GM03348 (cell line): Measurements from ENCODE around the gene FBXL12.
"Not testable (repeated sequence)": the region's sequence is repeated elsewhere in the genome, so short reads cannot be mapped to it uniquely, and the experiment has no call there.

Experiments used
- DNase-seq: peaks from one replicate; pipeline ENCODE4 v3.0.0; 2012; ENCODE audit warnings: low spot score

FBXL12 gene

GRCh38 chr19:9792206-9793070 lies 26.4 kb downstream of the FBXL12 start:
- DNase-seq: peak; percentile 95

DNA sequence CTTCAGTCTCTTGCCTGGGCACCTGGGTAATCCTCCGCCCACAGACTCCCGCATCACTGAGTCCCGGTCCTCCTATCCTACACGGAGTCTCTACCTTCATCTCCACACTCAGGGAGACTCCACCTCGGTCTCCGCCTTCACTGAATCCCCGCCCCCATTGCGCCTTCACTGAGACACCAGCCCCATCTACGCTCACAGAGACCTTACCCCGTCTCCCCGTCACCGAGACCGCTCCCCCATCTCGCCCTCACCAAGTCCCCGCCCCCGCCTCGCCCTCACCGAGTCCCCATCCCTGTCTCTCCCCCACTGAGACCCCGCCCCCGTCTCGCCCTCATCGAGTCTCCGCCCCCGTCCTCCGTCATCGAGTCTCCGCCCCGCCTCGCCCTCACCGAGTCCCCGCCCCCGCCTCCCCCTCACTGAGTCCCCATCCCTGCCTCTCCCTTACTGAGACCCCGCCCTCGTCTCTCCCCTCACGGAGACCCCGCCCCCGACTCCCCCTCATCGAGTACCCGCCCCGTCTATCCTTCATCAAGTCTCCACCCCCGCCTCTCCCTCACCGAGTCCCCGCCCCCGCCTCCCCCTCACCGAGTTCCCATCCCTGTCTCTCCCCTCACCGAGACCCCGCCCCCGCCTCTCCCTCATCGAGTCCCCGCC lies 27.2 kb downstream of the FBXL12 start:
- peak; percentile 96 for DNase-seq

GRCh38 chr19:9791073-9791367 lies 27.9 kb downstream of the FBXL12 start:
- DNase-seq: not testable (repeated sequence)

DNA sequence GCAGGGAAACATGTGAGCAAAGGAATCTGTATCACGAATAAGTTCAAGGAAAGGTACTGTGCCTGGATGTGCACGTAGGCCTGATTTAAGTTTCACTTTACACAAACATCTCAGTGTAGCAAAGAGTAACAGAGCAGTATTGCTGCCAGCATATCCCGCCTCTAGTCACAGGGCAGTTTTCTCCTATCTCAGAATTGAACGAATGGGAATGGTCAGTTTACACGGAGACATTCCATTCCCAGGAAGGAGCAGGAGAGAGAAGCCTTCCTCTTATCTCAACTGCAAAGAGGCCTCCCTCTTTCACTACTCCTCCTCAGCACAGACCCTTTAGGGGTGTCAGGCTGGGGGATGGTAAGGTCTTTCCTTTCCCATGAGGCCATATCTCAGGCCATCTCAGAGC lies 29.3 kb downstream of the FBXL12 start:
- DNase-seq: not testable (repeated sequence)

DNA sequence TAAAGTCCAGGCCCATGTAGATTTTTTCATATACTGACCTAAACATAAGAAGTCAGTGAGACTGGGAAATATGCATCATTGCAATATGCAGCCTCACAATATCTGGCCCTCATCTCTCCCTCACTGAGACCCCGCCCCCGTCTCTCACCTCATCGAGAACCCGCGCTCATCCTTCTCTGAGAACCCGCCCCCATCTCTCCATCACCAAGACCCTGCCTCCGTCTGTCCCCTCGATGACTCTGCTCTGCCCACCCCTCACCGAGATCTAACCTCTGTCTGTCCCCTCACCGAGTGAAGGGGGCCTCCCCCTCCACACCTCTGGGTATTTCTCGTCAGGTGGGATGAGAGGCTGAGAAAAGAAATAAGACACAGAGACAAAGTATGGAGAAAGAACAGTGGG lies 29.8 kb downstream of the FBXL12 start:
- DNase-seq: no peak

DNA sequence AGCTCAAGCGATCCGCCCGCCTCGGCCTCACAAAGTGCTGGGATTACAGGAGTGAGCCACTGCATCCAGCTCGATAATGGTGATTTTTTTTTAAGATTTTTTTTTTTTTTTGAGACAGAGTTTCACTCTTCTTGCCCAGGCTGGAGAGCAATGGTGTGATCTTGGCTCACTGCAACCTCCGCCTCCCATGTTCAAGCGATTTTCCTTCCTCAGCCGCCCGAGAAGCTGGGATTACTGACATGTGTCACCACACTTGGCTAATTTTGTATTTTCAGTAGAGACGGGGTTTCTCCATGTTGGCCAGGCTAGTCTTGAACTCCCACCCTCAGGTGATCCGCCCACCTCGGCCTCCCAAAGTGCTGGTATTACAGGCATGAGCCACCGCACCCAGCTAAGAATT lies 30.3 kb downstream of the FBXL12 start:
- DNase-seq: not testable (repeated sequence)

- no peak for DNase-seq
Observed at GRCh38 chr19:9786819-9787218, 32.1 kb downstream of the FBXL12 start.

- DNase-seq: no peak
Observed at GRCh38 chr19:9786342-9786741, 32.5 kb downstream of the FBXL12 start.

DNA sequence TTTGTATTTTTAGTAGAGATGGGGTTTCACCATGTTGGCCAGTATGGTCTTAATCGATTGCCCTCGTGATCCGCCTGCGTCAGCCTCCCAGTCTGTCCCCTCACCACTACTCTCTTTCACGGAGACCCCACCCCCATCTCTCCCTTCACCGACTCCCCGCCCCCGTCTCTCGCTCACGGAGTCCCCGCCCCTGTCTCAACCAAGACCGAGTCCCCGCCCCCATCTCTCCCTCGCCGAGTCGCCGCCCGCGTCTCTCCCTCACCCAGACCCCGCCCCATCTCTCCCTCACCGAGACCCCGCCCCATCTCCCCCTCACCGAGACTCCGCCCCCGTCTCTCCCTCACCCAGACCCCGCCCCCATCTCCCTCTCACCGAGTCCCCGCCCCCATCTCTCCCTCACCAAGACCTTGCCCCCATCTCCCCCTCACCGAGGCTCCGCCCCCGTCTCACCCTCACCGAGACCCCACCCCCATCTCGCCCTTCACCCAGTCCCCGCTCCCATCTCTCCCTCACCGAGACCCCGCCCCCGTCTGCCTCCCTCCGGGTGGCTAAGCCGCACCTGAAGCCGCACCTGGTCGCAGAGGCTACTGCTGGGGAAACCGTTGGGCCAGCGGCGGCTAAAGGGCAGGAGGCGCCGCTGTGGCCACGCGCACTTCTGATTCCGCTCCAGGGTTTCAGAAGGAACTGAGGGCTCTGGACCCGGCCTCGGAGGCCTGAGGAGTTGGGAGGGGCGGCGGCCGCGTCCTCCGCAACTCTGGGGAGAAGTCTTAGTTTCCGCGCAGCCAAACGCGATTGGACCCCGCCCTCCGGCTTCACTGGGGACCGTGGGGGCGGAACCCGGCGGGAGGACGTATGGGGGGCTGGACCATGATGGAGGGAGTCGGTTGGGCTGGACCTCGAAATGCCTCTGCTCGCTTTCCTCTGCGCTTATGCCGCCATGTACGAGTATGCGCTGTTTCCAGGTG lies 33.2 kb downstream of the FBXL12 start:
- peak; percentile 97 for DNase-seq

DNA sequence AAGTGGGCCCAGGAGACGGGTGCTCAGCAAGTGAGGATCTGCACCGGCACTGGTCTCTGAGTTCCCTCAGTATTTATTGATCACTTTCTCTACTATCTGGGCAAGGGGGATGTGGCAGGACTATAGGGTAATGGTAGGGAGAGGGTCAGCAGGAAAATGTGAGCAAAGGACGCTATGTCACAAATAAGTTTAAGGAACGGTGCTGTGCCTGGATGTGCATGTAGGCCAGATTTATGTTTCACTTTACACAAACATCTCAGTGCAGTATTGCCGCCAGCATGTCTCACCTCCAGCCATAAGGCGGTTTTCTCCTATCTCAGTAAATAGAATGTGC lies 34.7 kb downstream of the FBXL12 start:
- DNase-seq: not testable (repeated sequence)

- DNase-seq: no peak
Observed at GRCh38 chr19:9782338-9782737, 36.5 kb downstream of the FBXL12 start.

- peak; percentile 94 for DNase-seq
Observed at GRCh38 chr19:9768175-9769112, 50.4 kb downstream of the FBXL12 start, which contains the start of gene ZNF846. Gene ZNF846, minus strand, starts transcription at chr19:9768738. Its CDS starts 3,788 bp downstream, at chr19:9764950.
